PC-3 (cell line): Measurements from ENCODE around the gene SRGAP2C. TPM values are rescaled to one million over a fixed set of nuclear protein-coding genes. Genes with fewer than 3 reads are reported as not detected.
"Not testable (repeated sequence)": the region's sequence is repeated elsewhere in the genome, so short reads cannot be mapped to it uniquely, and the experiment has no call there.

Source experiments
- ATAC-seq: fragments of 200-7000 bp; cut with Tn5 transposase; 2 replicates; pipeline ENCODE4 v1.9.1; 2020; ENCODE audit warnings: mild to moderate bottlenecking, moderate library complexity
- BruUV-seq: library from RNA; stranded (reverse); fragments of 400-500 nt; replicated peaks from 2 replicates; lab custom pipeline; 2021; lab: Mats Ljungman, UMichigan
- CTCF ChIA-PET: fragments of 300-600 bp; sonication (Branson Sonifier 250); formaldehyde crosslinking; loops from one replicate; lab custom pipeline; 2022; ENCODE audit warnings: antibody characterized with exemption; lab: Charles Lee
- POLR2A ChIA-PET: fragments of 300-600 bp; sonication (Branson Sonifier 250); formaldehyde crosslinking; loops from one replicate; lab custom pipeline; 2022; ENCODE audit warnings: antibody characterized with exemption; ENCODE audit not compliant: unreplicated experiment; lab: Charles Lee
- DNase-seq: peaks from one replicate; pipeline ENCODE4 v3.0.0-alpha.2; 2015
- H2AFZ ChIP-seq: fragments of 300-600 bp; sonication (generic); 2 replicates; pipeline ENCODE4 v1.6.0; 2016; ENCODE audit warnings: antibody characterized with exemption, low read length
- H3F3A ChIP-seq: fragments of 300-600 bp; sonication (generic); one replicate; pipeline ENCODE4 v1.6.0; 2017; ENCODE audit warnings: antibody characterized with exemption, low read length, control low read depth, mild to moderate bottlenecking; ENCODE audit not compliant: unreplicated experiment
- H3K27ac ChIP-seq: fragments of 300-600 bp; sonication (generic); 2 replicates; pipeline ENCODE4 v1.5.1; 2016; ENCODE audit warnings: mild to moderate bottlenecking, low read length
- H3K27me3 ChIP-seq: fragments of 300-600 bp; sonication (generic); 2 replicates; pipeline ENCODE4 v1.6.1; 2016; ENCODE audit warnings: low read length, mixed read lengths
- H3K36me3 ChIP-seq: fragments of 300-600 bp; sonication (generic); 2 replicates; pipeline ENCODE4 v1.6.1; 2016; ENCODE audit warnings: low read depth, mixed run types, low read length, mixed read lengths
- H3K4me1 ChIP-seq: fragments of 300-600 bp; sonication (generic); 2 replicates; pipeline ENCODE4 v1.5.1; 2016; ENCODE audit warnings: low read length; ENCODE audit not compliant: insufficient read depth
- H3K4me2 ChIP-seq: fragments of 300-600 bp; sonication (generic); 2 replicates; pipeline ENCODE4 v1.6.0; 2016; ENCODE audit warnings: low read length
- H3K4me3 ChIP-seq: fragments of 300-600 bp; sonication (generic); 2 replicates; pipeline ENCODE4 v1.5.1; 2016; ENCODE audit warnings: mild to moderate bottlenecking, low read length, mixed read lengths
- H3K79me2 ChIP-seq: fragments of 300-600 bp; sonication (generic); 2 replicates; pipeline ENCODE4 v1.6.1; 2017; ENCODE audit warnings: low read length, mixed read lengths
- H3K9ac ChIP-seq: fragments of 300-600 bp; sonication (generic); 2 replicates; pipeline ENCODE4 v1.6.0; 2016; ENCODE audit warnings: mild to moderate bottlenecking, low read length
- H3K9me2 ChIP-seq: fragments of 300-600 bp; sonication (generic); replicated peaks from 2 replicates; pipeline ENCODE4 v1.6.1; 2016; ENCODE audit warnings: mixed run types, low read length, mixed read lengths
- H3K9me3 ChIP-seq: fragments of 300-600 bp; sonication (generic); 2 replicates; pipeline ENCODE4 v1.6.1; 2016; ENCODE audit warnings: low read length, mixed read lengths
- H4K20me1 ChIP-seq: fragments of 300-600 bp; sonication (generic); 2 replicates; pipeline ENCODE4 v1.6.1; 2016; ENCODE audit warnings: low read length, mixed read lengths
- intact Hi-C: fragments of 100-400 bp; cut with micrococcal nuclease; formaldehyde crosslinking; loops from 2 replicates; pipeline ENCODE4 v1.9.0; 2023
- total RNA-seq: library from RNA; depleted of rRNA; stranded (reverse); fragments of >200 nt; gene quantifications from 2 replicates; pipeline ENCODE4 v1.2.3, GENCODE V29; 2014

SRGAP2C gene
- total RNA-seq, 1 experiment from 2014 or later = 7.6 TPM

DNA sequence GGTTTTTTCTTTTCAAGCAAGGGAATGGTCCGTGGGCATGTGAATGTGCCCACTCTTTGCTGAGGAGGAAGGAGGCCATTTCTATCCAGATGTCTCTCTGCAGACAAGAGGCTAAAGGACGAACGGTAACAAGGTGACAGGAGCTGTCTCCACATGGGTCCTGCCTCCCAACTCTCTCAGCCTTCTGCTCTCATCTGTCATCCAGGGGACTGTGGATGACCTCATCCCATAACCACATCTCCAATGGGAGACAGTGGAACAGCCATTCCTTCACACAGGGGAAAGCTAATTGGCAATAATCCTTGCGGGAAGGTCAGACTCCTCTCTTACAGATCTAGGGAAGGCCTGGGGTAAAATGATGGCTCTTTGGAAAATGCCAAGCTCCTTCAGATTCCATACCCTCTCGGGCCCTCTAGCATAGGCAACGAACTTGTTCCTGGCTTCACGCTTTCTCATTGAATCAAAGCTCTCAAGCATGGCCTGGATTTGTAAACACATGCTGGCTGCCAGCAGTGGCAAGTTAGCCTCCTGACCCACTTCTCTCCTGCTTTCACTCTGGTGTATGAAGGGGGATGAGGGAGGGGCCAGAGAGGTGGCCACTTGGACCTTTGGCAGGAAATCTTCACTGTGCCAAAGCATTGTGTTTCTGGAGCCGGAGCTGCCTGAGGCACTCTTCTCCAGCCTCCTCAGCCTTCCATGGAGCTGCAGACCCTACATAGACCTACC is 201.0 kb downstream of the SRGAP2C start:
- intact Hi-C loops, H3K4me1 ChIP-seq, H3K9me3 ChIP-seq, DNase-seq, CTCF ChIA-PET, H3K36me3 ChIP-seq, H3K4me3 ChIP-seq, BruUV-seq, POLR2A ChIA-PET, H3K27ac ChIP-seq, H3K9me2 ChIP-seq, H3K27me3 ChIP-seq, H4K20me1 ChIP-seq, H3K9ac ChIP-seq, ATAC-seq, H3K4me2 ChIP-seq, H3F3A ChIP-seq, H3K79me2 ChIP-seq, H2AFZ ChIP-seq: not testable (repeated sequence)

- BruUV-seq, H2AFZ ChIP-seq, CTCF ChIA-PET, H3K9me2 ChIP-seq, H3K27me3 ChIP-seq, H3K79me2 ChIP-seq, H3F3A ChIP-seq, H3K36me3 ChIP-seq, H3K4me2 ChIP-seq, H3K27ac ChIP-seq, DNase-seq, intact Hi-C loops, H3K9me3 ChIP-seq, H3K9ac ChIP-seq, H3K4me1 ChIP-seq, H4K20me1 ChIP-seq, ATAC-seq, POLR2A ChIA-PET, H3K4me3 ChIP-seq: not testable (repeated sequence)
These were observed 201.7 kb downstream of the SRGAP2C start for GRCh38 chr1:121386319-121386948.

DNA sequence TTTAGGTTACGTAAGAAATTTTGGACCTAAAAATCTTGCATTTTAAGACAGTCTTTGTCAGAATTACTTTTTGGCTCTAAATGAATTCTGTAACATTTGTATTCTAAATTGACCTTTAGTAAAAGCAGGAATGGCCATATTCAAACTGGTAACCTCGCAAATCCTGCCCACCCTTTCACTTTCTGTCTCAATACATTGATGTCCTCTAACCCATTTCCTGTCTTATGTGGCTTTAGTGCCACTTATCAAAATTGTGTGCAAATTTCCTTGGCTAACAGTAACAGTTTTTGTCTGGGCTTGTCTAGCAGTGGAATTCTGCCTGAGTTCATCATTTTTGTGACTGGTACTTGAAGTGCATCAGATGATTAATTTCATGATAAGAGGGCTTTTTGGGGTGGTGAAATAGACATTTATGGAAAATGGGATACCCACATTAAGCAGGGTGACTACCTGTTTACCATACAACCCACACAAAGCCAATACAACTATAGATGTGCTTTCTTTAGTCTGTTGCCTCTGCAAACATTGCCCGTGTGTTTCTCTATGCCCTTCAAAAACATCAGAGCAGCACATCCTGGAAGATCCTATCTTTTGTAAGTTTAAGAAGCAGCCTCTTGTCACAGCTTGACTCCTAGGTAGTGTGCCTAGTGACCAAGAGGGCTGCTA is 205.3 kb downstream of the SRGAP2C start:
- intact Hi-C loops, CTCF ChIA-PET, POLR2A ChIA-PET, H3K27ac ChIP-seq, H3K27me3 ChIP-seq, DNase-seq, H3K4me2 ChIP-seq, BruUV-seq, H3K4me3 ChIP-seq, H3K9ac ChIP-seq, H3K9me3 ChIP-seq, H3K36me3 ChIP-seq, H2AFZ ChIP-seq, H3K4me1 ChIP-seq, H3F3A ChIP-seq, H4K20me1 ChIP-seq, ATAC-seq, H3K9me2 ChIP-seq, H3K79me2 ChIP-seq: not testable (repeated sequence)

DNA sequence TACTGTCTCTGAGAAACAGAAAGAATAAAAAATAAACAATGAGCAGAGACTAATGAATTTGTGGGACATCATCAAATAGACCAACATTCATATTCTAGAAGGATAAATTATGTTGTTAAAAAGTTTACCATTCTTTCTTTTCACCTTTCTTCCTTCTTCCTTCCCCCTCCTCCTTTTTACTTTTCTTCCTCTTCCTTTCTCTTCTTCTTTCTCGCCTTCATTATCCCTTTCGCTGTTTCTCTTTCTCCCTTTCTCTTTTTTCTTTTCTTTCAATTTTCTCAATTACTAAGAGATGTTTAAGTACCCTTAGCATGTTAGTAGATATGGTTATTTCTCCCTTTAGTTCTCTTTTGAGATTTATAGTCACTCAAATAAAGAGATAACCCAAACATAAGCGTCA is 207.4 kb downstream of the SRGAP2C start:
- ATAC-seq, H4K20me1 ChIP-seq, H2AFZ ChIP-seq, H3K27me3 ChIP-seq, H3K4me1 ChIP-seq, H3K9ac ChIP-seq, H3K9me3 ChIP-seq, H3K4me2 ChIP-seq, POLR2A ChIA-PET, H3K4me3 ChIP-seq, H3K36me3 ChIP-seq, H3K79me2 ChIP-seq, BruUV-seq, H3K9me2 ChIP-seq, intact Hi-C loops, DNase-seq, CTCF ChIA-PET, H3K27ac ChIP-seq, H3F3A ChIP-seq: not testable (repeated sequence)

- H3K79me2 ChIP-seq, H3K27ac ChIP-seq, H3K36me3 ChIP-seq, H3K4me1 ChIP-seq, H4K20me1 ChIP-seq, H3K9ac ChIP-seq, intact Hi-C loops, POLR2A ChIA-PET, H3K9me3 ChIP-seq, ATAC-seq, H2AFZ ChIP-seq, CTCF ChIA-PET, H3F3A ChIP-seq, H3K9me2 ChIP-seq, H3K27me3 ChIP-seq, BruUV-seq: not testable (repeated sequence)
- Histone ChIP-seq H3K4me2 (peak overlapping the region; percentile 74; the same call in 1 of the 2 replicates), H3K4me3 (peak overlapping the region; percentile 72)
- peak; percentile 22 for DNase-seq
These were observed 211.0 kb downstream of the SRGAP2C start for GRCh38 chr1:121395718-121396201.

DNA sequence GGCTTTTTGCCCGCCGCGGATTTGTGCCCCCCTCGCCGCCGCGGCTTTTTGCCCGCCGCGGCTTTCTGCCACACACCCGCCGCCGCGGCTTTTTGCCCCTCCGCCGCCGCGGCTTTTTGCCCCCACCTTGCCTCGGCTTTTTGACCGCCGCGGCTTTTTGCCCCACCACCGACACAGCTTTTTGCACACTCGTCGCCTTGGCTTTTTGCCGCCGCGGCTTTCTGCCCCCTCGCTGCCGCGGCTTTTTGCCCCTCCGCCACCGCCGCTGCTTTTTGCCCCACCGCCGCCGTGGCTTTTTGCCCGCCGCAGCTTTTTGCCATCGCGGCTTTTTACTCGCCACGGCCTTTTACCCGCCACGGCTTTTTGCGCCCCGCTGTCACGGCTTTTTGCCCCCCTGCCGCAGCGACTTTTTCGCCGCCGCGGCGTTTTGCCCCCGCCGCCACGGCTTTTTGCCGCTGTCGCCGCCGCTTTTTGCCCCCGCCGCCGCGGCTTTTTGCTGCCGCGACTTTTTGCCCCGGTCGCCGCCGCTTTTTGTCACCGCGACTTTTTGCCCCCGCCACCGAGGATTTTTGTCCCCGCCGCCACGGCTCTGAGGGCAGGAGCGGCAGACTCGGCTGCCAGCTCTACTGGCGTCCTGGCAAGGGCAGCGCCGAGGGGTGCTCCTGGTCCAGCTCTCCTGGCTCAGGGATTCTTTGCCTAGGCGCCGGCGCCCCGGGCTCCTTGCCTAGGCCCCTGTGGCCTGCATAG is 211.7 kb downstream of the SRGAP2C start:
- POLR2A ChIA-PET, H3K9me2 ChIP-seq, DNase-seq, H3K27me3 ChIP-seq, H3K9me3 ChIP-seq, H3K4me1 ChIP-seq, H3K36me3 ChIP-seq, BruUV-seq, H3K79me2 ChIP-seq, CTCF ChIA-PET, H3F3A ChIP-seq, ATAC-seq, H3K27ac ChIP-seq, intact Hi-C loops, H4K20me1 ChIP-seq: not testable (repeated sequence)
- Histone ChIP-seq H3K4me3 (peak overlapping the region; percentile 72), H3K4me2 (peak overlapping the region; percentile 74), H3K9ac (peak overlapping the region; percentile 12; the same call in 1 of the 2 replicates), H2AFZ (peak overlapping the region; percentile 49; the same call in 1 of the 2 replicates)
